T-helper 2 cell (primary cell): ENCODE measurements around the gene ANAPC1.
"Not testable (repeated sequence)": the region's sequence is repeated elsewhere in the genome, so short reads cannot be mapped to it uniquely, and the experiment has no call there.

Experiments
- DNase-seq, 5 experiments: peaks; one replicate each; pipeline versions ENCODE4 v3.0.0 to v3.0.0-alpha.2; 2012 to 2022

The ANAPC1 gene

GRCh38 chr2:111727611-111728110, 156.3 kb downstream of the ANAPC1 start:
- peak in 1 of 5 experiments; percentile 27 for DNase-seq

- DNase-seq: peak in 1 of 5 experiments; percentile 60
These were observed 158.3 kb downstream of the ANAPC1 start for GRCh38 chr2:111725742-111726141.

- DNase-seq: not testable (repeated sequence)
These were observed 164.4 kb downstream of the ANAPC1 start for GRCh38 chr2:111719610-111720009.
